Superior temporal gyrus (tissue), 1 donor: ENCODE results near the gene MAN1C1.
A peak's percentile ranks its signal among the peaks of the same experiment; 100 is the strongest.

ENCODE experiments used
- DNase-seq: peaks from one replicate; pipeline ENCODE4 v3.0.0-alpha.2; 2016; ENCODE audit errors: extremely low spot score

The MAN1C1 gene

GRCh38 chr1:25614501-25615171, 2.0 kb upstream of the MAN1C1 start:
- no peak for DNase-seq

GRCh38 chr1:25615172-25615541, 1.4 kb upstream of the MAN1C1 start:
- DNase-seq: no peak

- peak; percentile 66 for DNase-seq
Observed at GRCh38 chr1:25615563-25616094, 962 bp upstream of the MAN1C1 start.

GRCh38 chr1:25616987-25617624, 515 bp downstream of the MAN1C1 start:
- DNase-seq: no peak

- no peak for DNase-seq
Observed at GRCh38 chr1:25617625-25618432, 1.2 kb downstream of the MAN1C1 start.

- DNase-seq: no peak
Observed at GRCh38 chr1:25618433-25618808, 1.8 kb downstream of the MAN1C1 start.

- peak; percentile 80 for DNase-seq
Observed at GRCh38 chr1:25619101-25619890, 2.7 kb downstream of the MAN1C1 start.

- no peak for DNase-seq
Observed at GRCh38 chr1:25620211-25620610, 3.6 kb downstream of the MAN1C1 start.

GRCh38 chr1:25620701-25621350, 4.2 kb downstream of the MAN1C1 start:
- DNase-seq: no peak

- no peak for DNase-seq
Observed at GRCh38 chr1:25621876-25622275, 5.3 kb downstream of the MAN1C1 start.

- no peak for DNase-seq
Observed at GRCh38 chr1:25622531-25622930, 5.9 kb downstream of the MAN1C1 start.

- DNase-seq: no peak
Observed at GRCh38 chr1:25623007-25623406, 6.4 kb downstream of the MAN1C1 start.

GRCh38 chr1:25623731-25624130, 7.1 kb downstream of the MAN1C1 start:
- DNase-seq: no peak

- DNase-seq: no peak
Observed at GRCh38 chr1:25624156-25624555, 7.6 kb downstream of the MAN1C1 start.

- no peak for DNase-seq
Observed at GRCh38 chr1:25624604-25625003, 8.0 kb downstream of the MAN1C1 start.

GRCh38 chr1:25626018-25626417, 9.4 kb downstream of the MAN1C1 start:
- DNase-seq: no peak

GRCh38 chr1:25628741-25629421, 12.3 kb downstream of the MAN1C1 start:
- DNase-seq: no peak

- no peak for DNase-seq
Observed at GRCh38 chr1:25629836-25630235, 13.2 kb downstream of the MAN1C1 start.

- DNase-seq: no peak
Observed at GRCh38 chr1:25631750-25632485, 15.3 kb downstream of the MAN1C1 start.

- no peak for DNase-seq
Observed at GRCh38 chr1:25634066-25634465, 17.5 kb downstream of the MAN1C1 start.
